Calu3 (cell line): ENCODE measurements around the gene UXT. TPM values are rescaled to one million over a fixed set of nuclear protein-coding genes. Genes with fewer than 3 reads are reported as not detected.

ENCODE experiments used
- BruUV-seq: library from RNA; stranded (reverse); fragments of 400-500 nt; replicated peaks from 2 replicates; lab custom pipeline; 2021; lab: Mats Ljungman, UMichigan
- CTCF ChIA-PET: fragments of 300-600 bp; sonication (Branson Sonifier 250); formaldehyde crosslinking; loops from one replicate; lab custom pipeline; 2022; ENCODE audit warnings: antibody characterized with exemption; lab: Charles Lee
- DNase-seq: peaks from one replicate; pipeline ENCODE4 v3.0.0; 2022
- H3K27ac Mint-ChIP-seq: one replicate; pipeline ENCODE4 v1.8.0; 2022; ENCODE audit warnings: mixed read lengths; ENCODE audit not compliant: unreplicated experiment
- H3K27me3 Mint-ChIP-seq: one replicate; pipeline ENCODE4 v1.8.0; 2022; ENCODE audit warnings: mixed read lengths; ENCODE audit not compliant: unreplicated experiment
- H3K36me3 Mint-ChIP-seq: one replicate; pipeline ENCODE4 v1.8.0; 2022; ENCODE audit warnings: mild to moderate bottlenecking, moderate library complexity, mixed read lengths; ENCODE audit not compliant: insufficient read depth, unreplicated experiment
- H3K4me1 Mint-ChIP-seq: one replicate; pipeline ENCODE4 v1.8.0; 2022; ENCODE audit warnings: mild to moderate bottlenecking, low read depth, mixed read lengths; ENCODE audit not compliant: unreplicated experiment
- H3K4me3 Mint-ChIP-seq: one replicate; pipeline ENCODE4 v1.8.0; 2022; ENCODE audit warnings: mild to moderate bottlenecking, low read depth, moderate library complexity, mixed read lengths; ENCODE audit not compliant: unreplicated experiment
- H3K9me3 Mint-ChIP-seq: one replicate; pipeline ENCODE4 v1.8.0; 2022; ENCODE audit warnings: low read depth, mixed read lengths; ENCODE audit not compliant: unreplicated experiment
- CTCF ChIP-seq: fragments of 200-600 bp; IDR thresholded peaks from one replicate; pipeline ENCODE4 v1.8.0; 2022; ENCODE audit warnings: antibody characterized with exemption; ENCODE audit not compliant: unreplicated experiment
- intact Hi-C: fragments of 100-400 bp; cut with micrococcal nuclease; formaldehyde crosslinking; loops from one replicate; pipeline ENCODE4 v1.10.0; 2022; ENCODE audit not compliant: unreplicated experiment
- total RNA-seq: library from RNA; stranded (reverse); gene quantifications from 2 replicates; pipeline ENCODE4 v1.2.3, GENCODE V29; 2022

The UXT gene
- total RNA-seq, 1 experiment from 2014 or later, result 112 TPM

DNA sequence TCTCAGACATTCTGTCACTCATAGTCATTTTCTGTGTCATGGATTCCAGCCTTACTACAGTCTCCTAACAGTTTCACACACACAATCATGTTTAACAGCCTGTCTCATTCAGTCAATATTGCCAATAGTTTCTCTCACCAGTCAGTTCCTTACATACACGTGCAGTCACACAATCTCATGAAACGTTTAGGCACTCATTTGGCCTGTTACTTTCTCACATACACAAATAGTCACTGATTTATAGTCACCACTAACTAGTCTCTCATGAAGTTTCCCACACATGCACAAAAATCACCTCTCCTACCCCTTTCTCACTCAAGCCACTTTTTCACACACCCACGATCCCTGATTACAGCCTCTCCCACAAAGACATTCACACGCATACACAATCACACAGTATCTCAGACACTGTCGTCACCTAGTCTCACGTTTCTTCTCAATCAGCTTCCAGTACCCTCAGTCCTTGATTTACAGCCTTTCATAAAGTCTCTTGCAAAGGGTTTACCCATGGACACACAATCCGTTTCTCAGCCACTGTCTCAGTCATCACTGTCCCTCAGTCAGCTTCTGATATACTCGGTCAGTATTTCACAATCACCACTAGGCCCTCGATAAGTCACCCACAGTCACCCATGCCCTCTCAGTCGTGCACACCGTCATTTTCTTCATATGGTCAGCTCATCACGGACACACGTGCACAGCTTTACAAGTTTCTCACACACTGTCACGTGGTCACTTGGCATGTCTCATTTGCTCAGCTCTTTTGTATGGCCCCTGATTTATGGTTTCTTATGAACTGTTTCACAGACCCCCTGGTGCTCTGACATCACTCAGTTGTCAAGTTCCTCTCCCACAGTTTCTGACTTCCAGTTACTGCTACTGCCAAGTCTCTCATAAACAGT is 25.0 kb downstream of the UXT start:
- Mint-ChIP-seq H3K4me1 (peaks cover 7% of the 10 kb centered on the region), H3K27me3 (no peaks in the 10 kb centered on the region), H3K9me3 (no peaks in the 10 kb centered on the region), H3K36me3 (peaks cover 5% of the 10 kb centered on the region), H3K27ac (no peak overlapping the region), H3K4me3 (no peak overlapping the region)
- no peak for TF ChIP-seq CTCF
- intact Hi-C loops, result no loop called here
- no peak for DNase-seq
- CTCF ChIA-PET, result no interaction called here
- BruUV-seq, result no TSS peak

- CTCF ChIA-PET, result no interaction called here
- Mint-ChIP-seq H3K36me3 (no peaks in the 10 kb centered on the region), H3K27ac (no peak overlapping the region), H3K4me3 (no peak overlapping the region), H3K4me1 (peaks cover 7% of the 10 kb centered on the region), H3K27me3 (no peaks in the 10 kb centered on the region), H3K9me3 (no peaks in the 10 kb centered on the region)
- no TSS peak for BruUV-seq
- intact Hi-C loops, result no loop called here
- DNase-seq, result no peak
- TF ChIP-seq CTCF, result no peak
Observed at GRCh38 chrX:47632666-47633065, 26.3 kb downstream of the UXT start.

DNA sequence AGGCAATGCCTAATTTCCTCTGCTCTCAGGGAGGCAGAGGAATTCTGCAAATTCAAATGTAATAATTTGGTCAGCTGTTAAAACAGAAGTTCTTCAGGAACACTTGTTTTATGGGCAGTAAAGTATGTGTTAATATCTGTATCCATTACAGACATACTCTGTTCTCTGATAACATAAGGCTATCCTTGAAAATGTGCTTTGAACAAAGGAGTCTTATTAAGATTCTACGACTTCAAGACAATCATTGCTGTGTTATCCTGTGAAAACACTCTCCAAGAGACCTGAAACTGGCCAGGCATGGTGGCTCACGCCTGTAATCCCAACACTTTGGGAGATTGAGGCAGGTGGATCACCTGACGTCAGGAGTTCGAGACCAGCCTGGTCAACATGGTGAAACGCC is 27.3 kb downstream of the UXT start:
- intact Hi-C loops, result no loop called here
- DNase-seq, result no peak
- CTCF ChIA-PET, result no interaction called here
- Mint-ChIP-seq H3K9me3 (no peaks in the 10 kb centered on the region), H3K27me3 (no peaks in the 10 kb centered on the region), H3K27ac (no peak overlapping the region), H3K4me1 (peaks cover 7% of the 10 kb centered on the region), H3K4me3 (no peak overlapping the region), H3K36me3 (no peaks in the 10 kb centered on the region)
- no TSS peak for BruUV-seq
- no peak for TF ChIP-seq CTCF

GRCh38 chrX:47629419-47630200 is 29.4 kb downstream of the UXT start, which contains the start of gene CFP:
Gene CFP (minus strand): TSS chrX:47629930. CDS start chrX:47629844, 86 bp downstream.
- CTCF ChIA-PET, result interaction anchor here (1.3 kb wide), 1 partner anchor 106 kb away, joined by 3 read pairs; no protein-coding TSS in a partner anchor
- no peak within 1 kb of the TSS for H3K4me3 Mint-ChIP-seq
- no TSS peak for BruUV-seq
- H3K27me3 Mint-ChIP-seq, result no peaks in the 10 kb centered on the region
- H3K27ac Mint-ChIP-seq, result no peak within 1 kb of the TSS
- H3K36me3 Mint-ChIP-seq, result no peaks in the 10 kb centered on the region
- no peak for TF ChIP-seq CTCF
- intact Hi-C loops, result loop anchor here (10.0 kb wide), 1 partner anchor 65 kb away; the partner anchor contains the start of gene ARAF
- peaks cover 7% of the 10 kb centered on the region for H3K4me1 Mint-ChIP-seq
- DNase-seq, result no peak
- H3K9me3 Mint-ChIP-seq, result no peaks in the 10 kb centered on the region
